MM.1S (cell line): ENCODE data around the gene ETNK2.

Experiments used
- EZH2 ChIP-seq: fragments of 300-600 bp; sonication (generic); optimal IDR thresholded peaks from 2 replicates; pipeline ENCODE3; 2017; ENCODE audit warnings: low read depth, mild to moderate bottlenecking, antibody characterized with exemption, low read length, mixed read lengths
- EZH2phosphoT487 ChIP-seq: fragments of 300-600 bp; sonication (generic); IDR thresholded peaks from 2 replicates; pipeline ENCODE4 v1.6.1; 2018; ENCODE audit warnings: antibody characterized with exemption, low read length
- TF ChIP-seq, protein P1 (sequence below): fragments of 300-600 bp; sonication (generic); IDR thresholded peaks from 2 replicates; pipeline ENCODE4 v1.5.1; 2016; ENCODE audit warnings: antibody characterized with exemption, low read length, mixed read lengths

DNA sequence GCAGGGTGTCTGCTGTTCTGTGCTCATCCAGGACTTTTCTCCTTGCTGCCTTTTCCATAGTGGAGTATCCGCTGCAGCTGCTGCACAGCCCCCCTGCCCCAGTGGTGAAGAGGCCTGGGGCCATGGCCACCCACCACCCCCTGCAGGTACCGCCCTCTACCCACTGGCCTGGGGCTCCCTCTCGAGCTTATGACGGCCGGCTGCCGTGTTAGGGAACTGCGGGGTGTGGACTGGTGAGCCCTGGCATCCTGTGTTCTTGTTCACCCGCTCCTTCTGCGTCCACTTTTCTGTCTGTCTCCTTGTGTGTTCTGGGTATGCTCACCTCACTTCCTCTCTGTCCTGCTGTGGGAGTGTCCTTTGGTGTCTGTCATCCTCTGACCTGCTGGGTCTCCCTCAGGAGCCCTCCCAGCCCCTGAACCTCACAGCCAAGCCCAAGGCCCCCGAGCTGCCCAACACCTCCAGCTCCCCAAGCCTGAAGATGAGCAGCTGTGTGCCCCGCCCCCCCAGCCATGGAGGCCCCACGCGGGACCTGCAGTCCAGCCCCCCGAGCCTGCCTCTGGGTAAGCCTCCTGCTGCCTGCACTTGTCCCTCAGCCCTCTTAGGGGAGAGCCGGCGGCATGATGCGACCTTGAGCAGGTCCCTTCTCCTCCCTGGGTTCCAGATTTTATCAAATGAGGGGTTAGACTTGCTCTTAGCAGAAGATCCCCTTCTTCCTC, 29.8 kb downstream of the ETNK2 start:
- TF ChIP-seq, protein P1, sequence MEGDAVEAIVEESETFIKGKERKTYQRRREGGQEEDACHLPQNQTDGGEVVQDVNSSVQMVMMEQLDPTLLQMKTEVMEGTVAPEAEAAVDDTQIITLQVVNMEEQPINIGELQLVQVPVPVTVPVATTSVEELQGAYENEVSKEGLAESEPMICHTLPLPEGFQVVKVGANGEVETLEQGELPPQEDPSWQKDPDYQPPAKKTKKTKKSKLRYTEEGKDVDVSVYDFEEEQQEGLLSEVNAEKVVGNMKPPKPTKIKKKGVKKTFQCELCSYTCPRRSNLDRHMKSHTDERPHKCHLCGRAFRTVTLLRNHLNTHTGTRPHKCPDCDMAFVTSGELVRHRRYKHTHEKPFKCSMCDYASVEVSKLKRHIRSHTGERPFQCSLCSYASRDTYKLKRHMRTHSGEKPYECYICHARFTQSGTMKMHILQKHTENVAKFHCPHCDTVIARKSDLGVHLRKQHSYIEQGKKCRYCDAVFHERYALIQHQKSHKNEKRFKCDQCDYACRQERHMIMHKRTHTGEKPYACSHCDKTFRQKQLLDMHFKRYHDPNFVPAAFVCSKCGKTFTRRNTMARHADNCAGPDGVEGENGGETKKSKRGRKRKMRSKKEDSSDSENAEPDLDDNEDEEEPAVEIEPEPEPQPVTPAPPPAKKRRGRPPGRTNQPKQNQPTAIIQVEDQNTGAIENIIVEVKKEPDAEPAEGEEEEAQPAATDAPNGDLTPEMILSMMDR, result no peak
- TF ChIP-seq EZH2 (no peak), EZH2phosphoT487 (no peak)
